Neuronal stem cell (in vitro differentiated cells): ENCODE measurements around the gene USP2.

ENCODE experiments used
- DNase-seq: peaks from one replicate; pipeline ENCODE4 v3.0.0-alpha.2; 2013; ENCODE audit warnings: low spot score
- H2AFZ ChIP-seq: one replicate; pipeline ENCODE4 v1.6.1; 2013; ENCODE audit warnings: mild to moderate bottlenecking, low read length, inconsistent platforms
- H2AK5ac ChIP-seq: 2 replicates; pipeline ENCODE4 v1.6.1; 2013; ENCODE audit warnings: low read depth, mild to moderate bottlenecking, inconsistent platforms, low read length, moderate library complexity, mixed read lengths
- H2BK120ac ChIP-seq: 2 replicates; pipeline ENCODE4 v1.6.1; 2013; ENCODE audit warnings: low read depth, mild to moderate bottlenecking, inconsistent platforms, low read length, moderate library complexity, mixed read lengths
- H2BK12ac ChIP-seq: one replicate; pipeline ENCODE4 v1.6.1; 2013; ENCODE audit warnings: low read length, inconsistent platforms
- H2BK15ac ChIP-seq: 2 replicates; pipeline ENCODE4 v1.6.1; 2013; ENCODE audit warnings: mild to moderate bottlenecking, low read length, inconsistent platforms, mixed read lengths
- H2BK5ac ChIP-seq: one replicate; pipeline ENCODE4 v1.6.1; 2013; ENCODE audit warnings: inconsistent platforms, mild to moderate bottlenecking, low read length, moderate library complexity
- H3K14ac ChIP-seq: one replicate; pipeline ENCODE4 v1.6.1; 2013; ENCODE audit warnings: low read length, inconsistent platforms
- H3K18ac ChIP-seq: 2 replicates; pipeline ENCODE4 v1.6.1; 2013; ENCODE audit warnings: low read length, inconsistent platforms
- H3K23ac ChIP-seq: 2 replicates; pipeline ENCODE4 v1.6.1; 2013; ENCODE audit warnings: low read depth, mild to moderate bottlenecking, mixed read lengths, low read length, inconsistent platforms; ENCODE audit not compliant: poor library complexity
- H3K27ac ChIP-seq: replicated peaks from 3 replicates; pipeline ENCODE4 v1.5.1; 2013; ENCODE audit warnings: low read length, inconsistent platforms
- H3K27me3 ChIP-seq, 3 experiments: 2 replicates each; pipeline ENCODE4 v1.6.1; 2013; ENCODE audit warnings: low read length in 3 of 3, mild to moderate bottlenecking in 2 of 3, inconsistent platforms in 1 of 3, low read depth in 1 of 3, mixed read lengths in 1 of 3, moderate library complexity in 1 of 3; ENCODE audit not compliant: control insufficient read depth in 3 of 3, insufficient read depth in 3 of 3
- H3K36me3 ChIP-seq, 2 donors: replicated peaks in 1 of 2; 2 replicates each; pipeline ENCODE4 v1.6.1; 2013; ENCODE audit warnings: low read length in 2 of 2; ENCODE audit not compliant: control insufficient read depth in 2 of 2, insufficient read depth in 2 of 2
- H3K4ac ChIP-seq: 2 replicates; pipeline ENCODE4 v1.6.1; 2013; ENCODE audit warnings: inconsistent platforms, mild to moderate bottlenecking, low read length, moderate library complexity
- H3K4me1 ChIP-seq, 2 donors: 1 replicate in 1 of 2; 2 replicates in 1 of 2; pipeline ENCODE4 v1.6.1; 2013; ENCODE audit warnings: low read length in 2 of 2, low read depth in 1 of 2; ENCODE audit not compliant: control insufficient read depth in 2 of 2, insufficient read depth in 1 of 2
- H3K4me2 ChIP-seq: one replicate; pipeline ENCODE4 v1.6.1; 2013; ENCODE audit warnings: mild to moderate bottlenecking, low read length, inconsistent platforms; ENCODE audit not compliant: insufficient read depth, poor library complexity, severe bottlenecking
- H3K4me3 ChIP-seq, 2 donors: 2 replicates each; pipeline ENCODE4 v1.5.1; 2013; ENCODE audit warnings: low read length in 2 of 2, mild to moderate bottlenecking in 2 of 2, inconsistent platforms in 1 of 2, moderate library complexity in 1 of 2
- H3K79me1 ChIP-seq: one replicate; pipeline ENCODE4 v1.6.1; 2013; ENCODE audit warnings: low read depth, mild to moderate bottlenecking, inconsistent platforms, low read length, moderate library complexity
- H3K9ac ChIP-seq: one replicate; pipeline ENCODE4 v1.6.1; 2013; ENCODE audit warnings: mild to moderate bottlenecking, low read depth, low read length, inconsistent platforms; ENCODE audit not compliant: poor library complexity
- H3K9me3 ChIP-seq, 2 donors: replicated peaks in 1 of 2; 2 replicates each; pipeline versions ENCODE3 to v1.6.1; 2013; ENCODE audit warnings: low read length in 2 of 2, mild to moderate bottlenecking in 2 of 2, inconsistent platforms in 1 of 2, low read depth in 1 of 2, mixed read lengths in 1 of 2, moderate library complexity in 1 of 2; ENCODE audit not compliant: control insufficient read depth in 2 of 2, insufficient read depth in 1 of 2
- H4K8ac ChIP-seq: one replicate; pipeline ENCODE4 v1.6.1; 2013; ENCODE audit warnings: low read depth, mild to moderate bottlenecking, inconsistent platforms, low read length, moderate library complexity
- H4K91ac ChIP-seq: one replicate; pipeline ENCODE4 v1.6.1; 2013; ENCODE audit warnings: low read length, low read depth, mild to moderate bottlenecking, inconsistent platforms; ENCODE audit not compliant: poor library complexity
- WGBS, 2 donors: extraction: QIAGEN DNeasy Blood & Tissue Kit; methylation state at CpG; one replicate each; pipeline ENCODE4 v1.1.7; 2013; ENCODE audit warnings: missing lambda C conversion rate in 2 of 2, mixed read lengths in 1 of 2; ENCODE audit not compliant: insufficient read length in 2 of 2, insufficient replicate concordance in 1 of 2; ENCODE audit errors: extremely low coverage in 2 of 2; 5-methylcytosine and 5-hydroxymethylcytosine counted together

Gene USP2

DNA sequence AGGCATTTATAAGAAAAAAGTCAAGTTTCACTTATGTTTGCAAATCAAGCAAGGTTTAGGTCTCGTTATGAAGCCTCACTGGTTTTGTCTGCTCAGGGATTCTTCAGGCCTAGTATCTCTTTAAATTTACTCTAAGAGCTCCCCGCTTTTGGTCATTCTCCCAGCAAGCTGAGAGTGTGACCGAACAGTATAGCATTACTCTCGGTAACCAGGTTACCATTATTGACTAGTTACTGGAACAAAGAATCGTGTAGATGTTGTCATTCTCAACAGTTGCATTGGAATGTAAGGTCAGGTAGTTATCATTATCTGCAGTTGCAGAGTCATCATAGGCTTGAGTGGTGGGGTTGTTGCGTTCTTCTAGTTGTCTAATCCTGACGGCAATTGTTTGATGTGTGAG, 9.8 kb upstream of the USP2 start:
- no peak overlapping the region for H3K4me3 ChIP-seq
- no peaks in the 10 kb centered on the region for H3K36me3 ChIP-seq
- no peak for DNase-seq
- no peaks in the 10 kb centered on the region for H3K4me1 ChIP-seq
- no peak overlapping the region for H2BK120ac ChIP-seq
- H3K23ac ChIP-seq: no peak overlapping the region
- no peaks in the 10 kb centered on the region for H3K9me3 ChIP-seq
- H3K79me1 ChIP-seq: no peaks in the 10 kb centered on the region
- no peak overlapping the region for H3K18ac ChIP-seq
- no CpG with 5 or more reads among the region's 7 CpGs for WGBS, 2 donors
- peaks cover 0 to 17% (median 0%) of the 10 kb centered on the region in 3 experiments for H3K27me3 ChIP-seq
- no peak overlapping the region for H4K8ac ChIP-seq
- no peak overlapping the region for H2AK5ac ChIP-seq
- H3K14ac ChIP-seq: no peak overlapping the region
- no peak overlapping the region for H2BK12ac ChIP-seq
- H3K4me2 ChIP-seq: no peak overlapping the region
- H2AFZ ChIP-seq: no peak overlapping the region
- H2BK5ac ChIP-seq: no peak overlapping the region
- no peak overlapping the region for H2BK15ac ChIP-seq
- no peak overlapping the region for H3K9ac ChIP-seq
- no peak overlapping the region for H4K91ac ChIP-seq
- no peak overlapping the region for H3K4ac ChIP-seq
- no peak overlapping the region for H3K27ac ChIP-seq

GRCh38 chr11:119389611-119390254, 8.2 kb upstream of the USP2 start:
- H3K27me3 ChIP-seq: peaks cover 0 to 15% (median 0%) of the 10 kb centered on the region in 3 experiments
- H3K36me3 ChIP-seq: no peaks in the 10 kb centered on the region
- DNase-seq: no peak
- H2BK5ac ChIP-seq: no peak overlapping the region
- no peak overlapping the region for H3K14ac ChIP-seq
- H2AK5ac ChIP-seq: no peak overlapping the region
- H3K4ac ChIP-seq: no peak overlapping the region
- no peak overlapping the region for H2BK12ac ChIP-seq
- H3K4me1 ChIP-seq: no peaks in the 10 kb centered on the region
- no peak overlapping the region for H3K9ac ChIP-seq
- no peak overlapping the region for H3K23ac ChIP-seq
- no peak overlapping the region for H2BK15ac ChIP-seq
- no peak overlapping the region for H3K18ac ChIP-seq
- H3K4me2 ChIP-seq: no peak overlapping the region
- no peak overlapping the region for H2AFZ ChIP-seq
- no peaks in the 10 kb centered on the region for H3K9me3 ChIP-seq
- no peak overlapping the region for H4K8ac ChIP-seq
- H2BK120ac ChIP-seq: no peak overlapping the region
- H4K91ac ChIP-seq: no peak overlapping the region
- WGBS, 2 donors: no CpG with 5 or more reads among the region's 5 CpGs
- no peak overlapping the region for H3K27ac ChIP-seq
- no peak overlapping the region for H3K4me3 ChIP-seq
- no peaks in the 10 kb centered on the region for H3K79me1 ChIP-seq

- Histone ChIP-seq H2AFZ (no peak overlapping the region), H4K91ac (no peak overlapping the region)
- WGBS, 2 donors: no CpG with 5 or more reads among the region's 7 CpGs
Measured at GRCh38 chr11:119388103-119388502, 6.6 kb upstream of the USP2 start.

DNA sequence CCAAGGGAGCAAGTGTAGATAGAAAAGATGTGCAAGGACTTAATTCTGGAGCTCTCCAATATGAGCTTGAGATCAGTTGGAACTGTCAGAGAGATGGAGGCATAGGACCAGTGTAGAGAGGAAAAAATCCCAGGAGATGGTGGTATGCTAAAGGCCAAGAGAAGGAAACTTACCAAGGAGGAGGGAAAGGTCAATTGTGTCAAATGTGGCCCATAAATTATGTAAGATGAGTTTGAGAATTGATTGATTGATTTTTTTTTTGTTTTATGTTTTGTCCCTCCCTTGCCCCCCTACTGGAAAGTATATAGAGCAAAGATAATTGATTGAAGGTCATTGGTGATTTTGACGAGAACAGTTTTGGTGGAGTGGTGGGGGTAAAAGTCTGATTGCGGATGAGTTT, 2.8 kb upstream of the USP2 start:
- Histone ChIP-seq H3K18ac (no peak overlapping the region), H3K9me3 (no peaks in the 10 kb centered on the region), H2AFZ (no peak overlapping the region), H3K14ac (no peak overlapping the region), H3K23ac (no peak overlapping the region), H3K27me3 (peaks cover 0 to 33% (median 4%) of the 10 kb centered on the region in 3 experiments), H2BK12ac (no peak overlapping the region), H3K4ac (no peak overlapping the region), H3K27ac (no peak overlapping the region), H3K9ac (no peak overlapping the region), H2AK5ac (no peak overlapping the region), H2BK120ac (no peak overlapping the region), H2BK5ac (no peak overlapping the region), H3K79me1 (no peaks in the 10 kb centered on the region), H3K4me2 (no peak overlapping the region), H3K36me3 (no peaks in the 10 kb centered on the region), H4K91ac (no peak overlapping the region), H3K4me1 (peaks cover 7 to 10% of the 10 kb centered on the region in 2 donors), H4K8ac (no peak overlapping the region), H3K4me3 (no peak overlapping the region), H2BK15ac (no peak overlapping the region)
- no peak for DNase-seq
- WGBS, 2 donors: no CpG with 5 or more reads among the region's 2 CpGs

More at GRCh38 chr11:119388103-119388502, 6.6 kb upstream of the USP2 start:
- no peak overlapping the region for H3K4me3 ChIP-seq
- no peak for DNase-seq
- H3K4me1 ChIP-seq: no peaks in the 10 kb centered on the region
- H3K23ac ChIP-seq: no peak overlapping the region
- no peak overlapping the region for H3K9ac ChIP-seq
- H2BK120ac ChIP-seq: no peak overlapping the region
- no peak overlapping the region for H2BK5ac ChIP-seq
- no peaks in the 10 kb centered on the region for H3K79me1 ChIP-seq
- H3K27me3 ChIP-seq: peaks cover 0 to 16% (median 0%) of the 10 kb centered on the region in 3 experiments
- H2BK12ac ChIP-seq: no peak overlapping the region
- H3K4me2 ChIP-seq: no peak overlapping the region
- no peaks in the 10 kb centered on the region for H3K36me3 ChIP-seq
- no peak overlapping the region for H3K14ac ChIP-seq
- no peak overlapping the region for H4K8ac ChIP-seq
- H2AK5ac ChIP-seq: no peak overlapping the region
- H3K9me3 ChIP-seq: no peaks in the 10 kb centered on the region
- no peak overlapping the region for H3K27ac ChIP-seq
- H3K18ac ChIP-seq: no peak overlapping the region
- no peak overlapping the region for H3K4ac ChIP-seq
- no peak overlapping the region for H2BK15ac ChIP-seq
